SK-N-SH treated with all-trans-retinoic acid at 6 μM for 48 hours (cell line): ENCODE data around the gene SYNDIG1.

ENCODE experiments used
- ARNTL ChIP-seq: fragments of 450-650 bp; formaldehyde crosslinking; IDR thresholded peaks from 2 replicates; pipeline ENCODE4 v1.5.0; 2020; ENCODE audit warnings: low read depth, mild to moderate bottlenecking, moderate library complexity, borderline replicate concordance
- BACH2 ChIP-seq: fragments of 250-450 bp; sonication (Bioruptor Pico); IDR thresholded peaks from 2 replicates; pipeline ENCODE4 v1.9.0; 2021; ENCODE audit warnings: mild to moderate bottlenecking, borderline replicate concordance
- CSDC2 ChIP-seq: fragments of 250-450 bp; sonication (Bioruptor Pico); IDR thresholded peaks from 2 replicates; pipeline ENCODE4 v1.5.0; 2020; ENCODE audit warnings: mild to moderate bottlenecking, moderate library complexity
- GLIS3 ChIP-seq: fragments of 250-450 bp; sonication (Bioruptor Pico); IDR thresholded peaks from 2 replicates; pipeline ENCODE4 v1.5.0; 2020; ENCODE audit warnings: mild to moderate bottlenecking, moderate library complexity
- ISL1 ChIP-seq: fragments of 250-450 bp; sonication (Bioruptor Pico); IDR thresholded peaks from 2 replicates; pipeline ENCODE4 v2.1.2; 2022; ENCODE audit warnings: mild to moderate bottlenecking, moderate library complexity
- OSR1 ChIP-seq: fragments of 250-450 bp; sonication (Bioruptor Pico); IDR thresholded peaks from 2 replicates; pipeline ENCODE4 v1.8.0; 2022; ENCODE audit warnings: moderate library complexity, mild to moderate bottlenecking, inconsistent platforms
- PATZ1 ChIP-seq: fragments of 250-450 bp; sonication (Bioruptor Pico); IDR thresholded peaks from 2 replicates; pipeline ENCODE4 v1.8.0; 2020; ENCODE audit warnings: mild to moderate bottlenecking, moderate library complexity, borderline replicate concordance
- POU6F1 ChIP-seq: fragments of 250-450 bp; sonication (Bioruptor Pico); IDR thresholded peaks from 2 replicates; pipeline ENCODE4 v1.8.0; 2021; ENCODE audit warnings: low read depth, mild to moderate bottlenecking, moderate library complexity, borderline replicate concordance
- PPARA ChIP-seq: fragments of 250-450 bp; sonication (Bioruptor Pico); IDR thresholded peaks from 2 replicates; pipeline ENCODE4 v1.5.0; 2020; ENCODE audit warnings: mild to moderate bottlenecking, borderline replicate concordance
- RARB ChIP-seq: fragments of 250-450 bp; sonication (Bioruptor Pico); IDR thresholded peaks from 2 replicates; pipeline ENCODE4 v1.8.0; 2021; ENCODE audit warnings: mild to moderate bottlenecking, moderate library complexity
- SNAI2 ChIP-seq: fragments of 250-450 bp; sonication (Bioruptor Pico); IDR thresholded peaks from 2 replicates; pipeline ENCODE4 v1.5.0; 2020; ENCODE audit warnings: mild to moderate bottlenecking, moderate library complexity
- ZFP3 ChIP-seq: fragments of 250-450 bp; sonication (Bioruptor Pico); IDR thresholded peaks from 2 replicates; pipeline ENCODE4 v1.5.0; 2020; ENCODE audit warnings: mild to moderate bottlenecking, moderate library complexity
- ZFP30 ChIP-seq: fragments of 450-650 bp; formaldehyde crosslinking; IDR thresholded peaks from 2 replicates; pipeline ENCODE4 v1.5.0; 2022; ENCODE audit warnings: mild to moderate bottlenecking, moderate library complexity
- TF ChIP-seq, protein P1 (sequence below): fragments of 250-450 bp; sonication (Bioruptor Pico); IDR thresholded peaks from 2 replicates; pipeline ENCODE4 v1.5.1; 2020; ENCODE audit warnings: low read depth, mild to moderate bottlenecking, moderate library complexity

DNA sequence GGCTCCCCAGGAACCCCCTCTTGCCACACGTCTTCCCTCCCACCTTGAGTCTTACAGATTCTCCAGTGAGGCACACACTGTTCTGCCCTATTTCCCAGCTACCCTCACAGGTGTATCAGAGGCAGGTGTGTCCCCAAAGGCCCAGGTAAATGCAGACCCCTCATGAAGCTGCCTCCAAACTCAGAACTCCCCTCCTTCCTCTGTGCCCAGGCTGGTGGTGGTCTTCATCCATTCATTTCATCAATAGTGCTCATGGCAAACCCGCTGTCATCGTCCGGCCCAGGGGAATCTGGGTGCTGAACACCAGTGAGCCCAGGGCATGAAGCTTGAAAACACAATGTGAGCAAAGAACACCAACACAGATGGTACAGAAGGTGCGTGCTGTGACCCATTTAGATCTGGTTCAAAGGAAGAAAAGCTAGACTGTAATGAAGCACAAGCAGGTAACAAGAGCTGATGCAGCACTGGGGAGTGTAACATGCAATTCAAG, 213.1 kb downstream of the SYNDIG1 start:
- TF ChIP-seq ARNTL (no peak), CSDC2 (CRISPR knock-in tag) (no peak), PPARA (CRISPR knock-in tag) (no peak), SNAI2 (CRISPR knock-in tag) (no peak), GLIS3 (no peak), BACH2 (CRISPR knock-in tag) (no peak), PATZ1 (CRISPR knock-in tag) (no peak), ZFP30 (CRISPR knock-in tag) (no peak), RARB (CRISPR knock-in tag) (no peak), POU6F1 (no peak), ZFP3 (no peak), OSR1 (CRISPR knock-in tag) (no peak), ISL1 (CRISPR knock-in tag) (no peak)
- TF ChIP-seq, protein P1, sequence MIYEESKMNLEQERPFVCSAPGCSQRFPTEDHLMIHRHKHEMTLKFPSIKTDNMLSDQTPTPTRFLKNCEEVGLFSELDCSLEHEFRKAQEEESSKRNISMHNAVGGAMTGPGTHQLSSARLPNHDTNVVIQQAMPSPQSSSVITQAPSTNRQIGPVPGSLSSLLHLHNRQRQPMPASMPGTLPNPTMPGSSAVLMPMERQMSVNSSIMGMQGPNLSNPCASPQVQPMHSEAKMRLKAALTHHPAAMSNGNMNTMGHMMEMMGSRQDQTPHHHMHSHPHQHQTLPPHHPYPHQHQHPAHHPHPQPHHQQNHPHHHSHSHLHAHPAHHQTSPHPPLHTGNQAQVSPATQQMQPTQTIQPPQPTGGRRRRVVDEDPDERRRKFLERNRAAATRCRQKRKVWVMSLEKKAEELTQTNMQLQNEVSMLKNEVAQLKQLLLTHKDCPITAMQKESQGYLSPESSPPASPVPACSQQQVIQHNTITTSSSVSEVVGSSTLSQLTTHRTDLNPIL, result no peak
